Measurements from ENCODE around the gene URB1.
A peak's percentile ranks its signal among the peaks of the same experiment; 100 is the strongest.

URB1 gene

DNA sequence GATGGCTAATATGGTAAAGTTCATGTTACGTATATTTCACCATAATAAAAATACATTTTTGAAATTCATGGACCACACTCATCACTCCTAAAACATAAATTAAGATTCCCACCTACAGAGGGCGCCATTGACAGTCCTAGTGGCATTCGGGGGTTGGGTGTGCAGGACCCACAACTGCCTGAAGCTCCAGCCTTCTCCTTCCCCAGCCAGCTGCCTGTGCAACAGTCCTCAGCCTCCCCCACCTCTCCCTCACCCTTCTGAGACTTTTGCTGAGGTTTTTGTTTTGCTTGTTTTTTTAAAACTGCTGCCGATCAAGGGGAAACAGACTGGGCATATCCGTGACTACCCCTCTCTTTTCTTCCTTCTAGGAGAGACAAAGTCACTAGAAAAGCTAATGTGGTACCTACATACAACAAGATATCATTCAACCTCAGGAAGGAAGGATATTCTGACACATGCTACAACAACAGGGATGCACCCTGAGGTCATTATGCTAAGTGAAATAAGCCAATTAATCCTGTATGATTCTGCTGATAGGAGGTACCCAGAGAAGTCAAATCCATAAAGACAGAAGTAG lies 10.5 kb upstream of the URB1 start:
- H3K9me3 ChIP-seq (ENCODE audit: insufficient read depth, low read length), result no peaks in the 10 kb centered on the region
- TF ChIP-seq, protein P1, sequence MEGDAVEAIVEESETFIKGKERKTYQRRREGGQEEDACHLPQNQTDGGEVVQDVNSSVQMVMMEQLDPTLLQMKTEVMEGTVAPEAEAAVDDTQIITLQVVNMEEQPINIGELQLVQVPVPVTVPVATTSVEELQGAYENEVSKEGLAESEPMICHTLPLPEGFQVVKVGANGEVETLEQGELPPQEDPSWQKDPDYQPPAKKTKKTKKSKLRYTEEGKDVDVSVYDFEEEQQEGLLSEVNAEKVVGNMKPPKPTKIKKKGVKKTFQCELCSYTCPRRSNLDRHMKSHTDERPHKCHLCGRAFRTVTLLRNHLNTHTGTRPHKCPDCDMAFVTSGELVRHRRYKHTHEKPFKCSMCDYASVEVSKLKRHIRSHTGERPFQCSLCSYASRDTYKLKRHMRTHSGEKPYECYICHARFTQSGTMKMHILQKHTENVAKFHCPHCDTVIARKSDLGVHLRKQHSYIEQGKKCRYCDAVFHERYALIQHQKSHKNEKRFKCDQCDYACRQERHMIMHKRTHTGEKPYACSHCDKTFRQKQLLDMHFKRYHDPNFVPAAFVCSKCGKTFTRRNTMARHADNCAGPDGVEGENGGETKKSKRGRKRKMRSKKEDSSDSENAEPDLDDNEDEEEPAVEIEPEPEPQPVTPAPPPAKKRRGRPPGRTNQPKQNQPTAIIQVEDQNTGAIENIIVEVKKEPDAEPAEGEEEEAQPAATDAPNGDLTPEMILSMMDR (IDR thresholded peaks at IDR 0.05; ENCODE audit: insufficient read depth, low read length, poor library complexity, severe bottlenecking), result no peak
- TF ChIP-seq EZH2phosphoT487 (conservative IDR thresholded peaks at IDR 0.05; ENCODE audit: low read length), result no peak
- H3K36me3 ChIP-seq (ENCODE audit: low read length), result no peaks in the 10 kb centered on the region
- H3K79me2 ChIP-seq (ENCODE audit: insufficient read depth, low read length), result no peaks in the 10 kb centered on the region
- no peak overlapping the region for H3K9ac ChIP-seq (ENCODE audit: low read length)
- no peaks in the 10 kb centered on the region for H3K27me3 ChIP-seq (ENCODE audit: low read length)
- H4K20me1 ChIP-seq (ENCODE audit: low read depth, low read length), result no peaks in the 10 kb centered on the region
- no peaks in the 10 kb centered on the region for H3K9me2 ChIP-seq (replicated peaks; ENCODE audit: insufficient read depth, low read length)
- no peak overlapping the region for H3K27ac ChIP-seq (ENCODE audit: low read depth, low read length)
- no peak overlapping the region for H3K4me3 ChIP-seq (ENCODE audit: insufficient read depth, low read length, poor library complexity, severe bottlenecking)
- no peaks in the 10 kb centered on the region for H3F3A ChIP-seq (ENCODE audit: insufficient read depth)
- H2AFZ ChIP-seq (ENCODE audit: low read depth, low read length, severe bottlenecking), result no peak overlapping the region
- no peak overlapping the region for H3K4me2 ChIP-seq (ENCODE audit: low read depth, low read length, poor library complexity, severe bottlenecking)

DNA sequence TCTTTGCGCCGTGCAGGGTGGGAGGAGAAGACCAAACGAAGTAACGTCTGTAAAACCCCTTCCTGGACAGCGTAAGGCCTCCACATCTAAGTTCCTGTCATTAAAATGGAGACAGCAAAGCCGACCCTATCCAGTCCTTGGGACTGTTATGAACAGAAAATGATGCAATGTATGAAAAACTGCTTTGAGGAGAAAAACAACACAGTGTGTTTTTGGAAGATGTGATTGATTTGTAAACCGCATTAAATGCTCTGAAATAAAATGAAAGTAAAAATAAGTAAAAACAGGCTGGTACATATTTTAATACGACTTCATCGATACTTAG lies 827 bp upstream of the URB1 start:
- H3K9me2 ChIP-seq (replicated peaks; ENCODE audit: insufficient read depth, low read length), result no peaks in the 10 kb centered on the region
- H3K36me3 ChIP-seq (ENCODE audit: low read length), result no peaks in the 10 kb centered on the region
- H4K20me1 ChIP-seq (ENCODE audit: low read depth, low read length), result no peaks in the 10 kb centered on the region
- H3K27ac ChIP-seq (ENCODE audit: low read depth, low read length), result no peak overlapping the region
- peak overlapping the region; percentile 82 for H2AFZ ChIP-seq (ENCODE audit: low read depth, low read length, severe bottlenecking)
- TF ChIP-seq, protein P1 (IDR thresholded peaks at IDR 0.05; ENCODE audit: insufficient read depth, low read length, poor library complexity, severe bottlenecking), result no peak
- TF ChIP-seq EZH2phosphoT487 (conservative IDR thresholded peaks at IDR 0.05; ENCODE audit: low read length), result no peak
- peak overlapping the region; percentile 68 for H3K9ac ChIP-seq (ENCODE audit: low read length)
- H3K9me3 ChIP-seq (ENCODE audit: insufficient read depth, low read length), result no peaks in the 10 kb centered on the region
- peaks cover 33% of the 10 kb centered on the region for H3K79me2 ChIP-seq (ENCODE audit: insufficient read depth, low read length)
- peak overlapping the region; percentile 58 for H3K4me2 ChIP-seq (ENCODE audit: low read depth, low read length, poor library complexity, severe bottlenecking)
- H3K4me3 ChIP-seq (ENCODE audit: insufficient read depth, low read length, poor library complexity, severe bottlenecking), result peak overlapping the region; percentile 63
- no peaks in the 10 kb centered on the region for H3K27me3 ChIP-seq (ENCODE audit: low read length)
- H3F3A ChIP-seq (ENCODE audit: insufficient read depth), result no peaks in the 10 kb centered on the region

DNA sequence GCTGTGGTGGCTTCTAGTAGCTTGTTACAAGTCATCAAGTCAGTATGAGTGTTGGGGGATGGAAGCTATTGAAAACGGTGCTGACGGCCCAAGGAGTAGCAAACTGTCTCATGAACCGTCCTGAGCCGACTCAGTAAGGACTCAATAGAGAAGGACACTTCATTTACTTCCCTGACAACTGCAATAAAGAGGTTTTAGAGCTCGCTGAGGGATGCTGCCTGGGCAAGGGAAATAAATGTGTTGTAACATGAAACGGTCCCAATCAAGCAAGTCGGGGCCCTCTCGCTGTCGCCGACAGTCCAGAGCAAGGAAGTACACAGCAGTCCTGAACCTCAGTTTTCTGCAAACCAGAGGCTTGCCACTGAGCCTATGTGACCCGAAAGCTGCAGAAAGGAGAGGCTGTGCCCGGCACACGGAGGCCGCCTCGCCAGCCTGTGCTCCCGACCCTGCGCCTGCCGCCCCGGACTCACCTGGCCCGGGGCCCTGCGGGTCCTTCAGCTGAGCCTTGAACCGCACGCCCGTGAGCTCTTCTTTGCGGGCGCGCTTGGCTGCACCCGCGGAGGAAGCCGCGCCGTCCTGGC lies 423 bp downstream of the URB1 start:
- TF ChIP-seq, protein P1 (IDR thresholded peaks at IDR 0.05; ENCODE audit: insufficient read depth, low read length, poor library complexity, severe bottlenecking), result no peak
- TF ChIP-seq EZH2phosphoT487 (conservative IDR thresholded peaks at IDR 0.05; ENCODE audit: low read length), result no peak
- no peaks in the 10 kb centered on the region for H3K27me3 ChIP-seq (ENCODE audit: low read length)
- no peaks in the 10 kb centered on the region for H3K9me2 ChIP-seq (replicated peaks; ENCODE audit: insufficient read depth, low read length)
- H3K4me2 ChIP-seq (ENCODE audit: low read depth, low read length, poor library complexity, severe bottlenecking), result peak overlapping the region; percentile 83
- peak overlapping the region; percentile 49 for H2AFZ ChIP-seq (ENCODE audit: low read depth, low read length, severe bottlenecking)
- peak overlapping the region; percentile 68 for H3K9ac ChIP-seq (ENCODE audit: low read length)
- H3F3A ChIP-seq (ENCODE audit: insufficient read depth), result no peaks in the 10 kb centered on the region
- no peak overlapping the region; the same call in 1 of the 2 replicates for H3K27ac ChIP-seq (ENCODE audit: low read depth, low read length)
- no peaks in the 10 kb centered on the region for H3K9me3 ChIP-seq (ENCODE audit: insufficient read depth, low read length)
- H3K4me3 ChIP-seq (ENCODE audit: insufficient read depth, low read length, poor library complexity, severe bottlenecking), result peak overlapping the region; percentile 63
- H3K79me2 ChIP-seq (ENCODE audit: insufficient read depth, low read length), result peaks cover 46% of the 10 kb centered on the region
- H4K20me1 ChIP-seq (ENCODE audit: low read depth, low read length), result no peaks in the 10 kb centered on the region
- no peaks in the 10 kb centered on the region for H3K36me3 ChIP-seq (ENCODE audit: low read length)
